Lung (tissue), 12 donors: ENCODE results near the gene DNHD1. TPM values are rescaled to one million over a fixed set of nuclear protein-coding genes. Genes with fewer than 3 reads are reported as not detected.

ENCODE experiments used
- ATAC-seq: fragments of 200-7000 bp; cut with Tn5 transposase; one replicate; pipeline ENCODE4 v1.9.1; 2020; ENCODE audit warnings: moderate number of reproducible peaks; ENCODE audit not compliant: insufficient read depth, low FRiP score
- DNase-seq, 3 donors: peaks; one replicate each; pipeline ENCODE4 v3.0.0-alpha.2; 2013 to 2017
- H3K27ac ChIP-seq, 2 donors: one replicate each; pipeline ENCODE4 v1.5.1; 2013; ENCODE audit warnings: mild to moderate bottlenecking in 2 of 2, moderate library complexity in 2 of 2, control low read depth in 1 of 2, inconsistent platforms in 1 of 2, low read depth in 1 of 2, low read length in 1 of 2
- H3K27me3 ChIP-seq, 3 donors: one replicate each; pipeline ENCODE4 v1.5.1; 2013; ENCODE audit warnings: low read length in 2 of 3; ENCODE audit not compliant: control insufficient read depth in 3 of 3, insufficient read depth in 3 of 3
- H3K36me3 ChIP-seq, 4 donors: one replicate each; pipeline ENCODE4 v1.5.1; 2013; ENCODE audit warnings: low read length in 4 of 4, mild to moderate bottlenecking in 1 of 4, moderate library complexity in 1 of 4; ENCODE audit not compliant: control insufficient read depth in 4 of 4, insufficient read depth in 4 of 4
- H3K4me1 ChIP-seq, 5 donors: one replicate each; pipeline ENCODE4 v1.5.1; 2013; ENCODE audit warnings: low read length in 5 of 5, mild to moderate bottlenecking in 2 of 5, moderate library complexity in 1 of 5; ENCODE audit not compliant: control insufficient read depth in 5 of 5, insufficient read depth in 5 of 5
- H3K4me3 ChIP-seq: one replicate; pipeline ENCODE4 v1.5.1; 2013; ENCODE audit warnings: mild to moderate bottlenecking, control low read depth, moderate library complexity
- H3K9ac ChIP-seq, 2 donors: one replicate each; pipeline ENCODE4 v1.5.1; 2013; ENCODE audit warnings: low read length in 2 of 2, control low read depth in 1 of 2; ENCODE audit not compliant: insufficient read depth in 1 of 2
- H3K9me3 ChIP-seq, 4 donors: one replicate each; pipeline ENCODE4 v1.5.1; 2013; ENCODE audit warnings: low read length in 3 of 4, mild to moderate bottlenecking in 1 of 4, moderate library complexity in 1 of 4; ENCODE audit not compliant: control insufficient read depth in 4 of 4, insufficient read depth in 3 of 4
- whole genome bisulfite sequencing, 2 donors: extraction: QIAGEN DNeasy Blood & Tissue Kit; methylation state at CpG; one replicate each; pipeline ENCODE4 v1.1.7; 2013; 5-methylcytosine and 5-hydroxymethylcytosine counted together
- polyA plus RNA-seq, 2 donors: library from polyadenylated mRNA; stranded (reverse); fragments of 200-250 nt; gene quantifications; one replicate each; pipeline ENCODE4 v1.2.1, GENCODE V29; 2013
- total RNA-seq, 2 donors: library from RNA; depleted of rRNA in 1 of 2; stranded (reverse); fragments of >200 nt in 1 of 2; gene quantifications; one replicate each; pipeline ENCODE4 v1.2.1, GENCODE V29; 2014 to 2021
- TF ChIP-seq, protein P1 (sequence below): IDR thresholded peaks from 2 replicates; pipeline ENCODE4 v1.5.1; 2012; ENCODE audit warnings: mild to moderate bottlenecking; ENCODE audit errors: control extremely low read depth, extremely low read depth
- donor health status: control.
- donor health status: control.
- donor health status: Bipolar disorder and iron deficiency.
- donor health status: healthy.
- donor health status: DM: yes; HTN: yes; CAD: no.

DNHD1 gene
- total and polyA plus RNA-seq, 4 donors = 4.5 to 15.6 (median 12.0) TPM

DNA sequence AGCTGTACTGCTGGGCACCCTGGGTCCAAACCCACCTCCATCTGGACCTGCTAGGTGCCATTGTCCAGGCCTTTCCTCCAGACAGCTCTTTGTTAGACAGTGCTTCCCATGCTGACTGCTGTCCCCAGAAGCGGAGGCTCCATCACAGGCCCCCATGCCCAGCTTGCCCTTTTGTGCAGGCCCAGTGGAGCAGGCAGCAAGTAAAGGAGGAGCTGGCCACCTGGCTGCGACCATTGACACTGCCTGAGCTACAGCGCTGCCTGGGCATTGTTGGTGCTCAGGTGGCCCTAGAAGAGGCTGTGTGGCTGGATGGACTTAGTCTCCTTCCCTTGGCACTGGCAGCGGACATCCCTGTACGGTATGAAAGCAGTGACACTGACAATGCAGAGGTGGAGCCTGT lies 1.5 kb downstream of the DNHD1 start:
- Histone ChIP-seq H3K9me3 (no peaks in the 10 kb centered on the region), H3K9ac (no peak overlapping the region), H3K4me1 (peaks cover 0 to 9% (median 0%) of the 10 kb centered on the region in 5 donors), H3K36me3 (peaks cover 2 to 17% (median 6%) of the 10 kb centered on the region in 4 donors), H3K27me3 (no peaks in the 10 kb centered on the region), H3K27ac (no peak overlapping the region), H3K4me3 (no peak overlapping the region)
- TF ChIP-seq, protein P1, sequence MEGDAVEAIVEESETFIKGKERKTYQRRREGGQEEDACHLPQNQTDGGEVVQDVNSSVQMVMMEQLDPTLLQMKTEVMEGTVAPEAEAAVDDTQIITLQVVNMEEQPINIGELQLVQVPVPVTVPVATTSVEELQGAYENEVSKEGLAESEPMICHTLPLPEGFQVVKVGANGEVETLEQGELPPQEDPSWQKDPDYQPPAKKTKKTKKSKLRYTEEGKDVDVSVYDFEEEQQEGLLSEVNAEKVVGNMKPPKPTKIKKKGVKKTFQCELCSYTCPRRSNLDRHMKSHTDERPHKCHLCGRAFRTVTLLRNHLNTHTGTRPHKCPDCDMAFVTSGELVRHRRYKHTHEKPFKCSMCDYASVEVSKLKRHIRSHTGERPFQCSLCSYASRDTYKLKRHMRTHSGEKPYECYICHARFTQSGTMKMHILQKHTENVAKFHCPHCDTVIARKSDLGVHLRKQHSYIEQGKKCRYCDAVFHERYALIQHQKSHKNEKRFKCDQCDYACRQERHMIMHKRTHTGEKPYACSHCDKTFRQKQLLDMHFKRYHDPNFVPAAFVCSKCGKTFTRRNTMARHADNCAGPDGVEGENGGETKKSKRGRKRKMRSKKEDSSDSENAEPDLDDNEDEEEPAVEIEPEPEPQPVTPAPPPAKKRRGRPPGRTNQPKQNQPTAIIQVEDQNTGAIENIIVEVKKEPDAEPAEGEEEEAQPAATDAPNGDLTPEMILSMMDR = no peak
- no peak for ATAC-seq
- DNase-seq = no peak
- WGBS, 2 donors = 96 to 99% methylated on average over 5 of the region's 5 CpGs

DNA sequence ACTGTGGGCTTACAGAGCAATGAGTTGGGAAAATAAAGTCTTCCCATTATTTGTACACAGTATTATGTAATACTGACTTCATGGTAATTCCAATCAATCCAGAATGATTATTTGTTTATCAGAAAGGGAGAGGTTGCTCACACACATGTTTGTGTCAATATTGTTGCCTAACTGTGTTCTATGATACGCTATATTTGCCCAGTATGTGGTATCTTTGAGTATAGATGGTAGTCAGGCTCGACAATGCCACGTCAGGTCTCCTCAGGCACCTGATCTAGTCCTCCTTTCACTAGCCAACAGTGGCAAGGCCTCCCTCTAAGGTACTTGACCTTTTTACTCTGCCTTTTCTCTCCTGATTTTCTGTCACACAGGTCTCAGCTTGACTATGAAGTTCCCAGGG lies 5.3 kb downstream of the DNHD1 start:
- DNase-seq (no peak), ATAC-seq (no peak)
- Histone ChIP-seq H3K27ac (no peak overlapping the region), H3K9ac (no peak overlapping the region), H3K9me3 (no peaks in the 10 kb centered on the region), H3K27me3 (no peaks in the 10 kb centered on the region), H3K4me3 (no peak overlapping the region), H3K4me1 (peaks cover 0 to 7% (median 0%) of the 10 kb centered on the region in 5 donors), H3K36me3 (peaks cover 0 to 19% (median 8%) of the 10 kb centered on the region in 4 donors)
- TF ChIP-seq, protein P1 = no peak
- 93 to 96% methylated on average over 3 of the region's 3 CpGs for WGBS, 2 donors

DNA sequence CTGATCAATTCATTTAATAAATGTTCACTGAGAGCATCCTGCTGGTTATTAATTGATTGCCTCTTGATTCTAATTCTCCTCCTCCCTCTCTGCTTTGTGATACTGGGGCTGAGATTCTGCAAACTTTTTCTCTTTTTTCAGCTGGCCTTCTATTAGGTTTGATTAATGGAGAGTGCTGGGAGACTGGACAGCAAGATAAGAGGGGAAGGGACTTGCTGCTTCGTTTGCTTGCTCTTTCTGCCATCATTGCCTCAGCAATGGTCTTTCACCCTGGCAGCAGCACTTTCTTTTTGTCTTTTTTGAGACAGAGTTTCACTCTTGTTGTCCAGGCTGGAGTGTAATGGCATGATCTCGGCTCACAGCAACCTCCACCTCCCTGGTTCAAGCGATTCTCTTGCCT lies 7.1 kb downstream of the DNHD1 start:
- Histone ChIP-seq H3K4me3 (no peak overlapping the region), H3K4me1 (no peaks in the 10 kb centered on the region), H3K9me3 (no peaks in the 10 kb centered on the region), H3K9ac (no peak overlapping the region), H3K27ac (no peak overlapping the region), H3K36me3 (peaks cover 0 to 14% (median 9%) of the 10 kb centered on the region in 4 donors), H3K27me3 (no peaks in the 10 kb centered on the region)
- DNase-seq (no peak), ATAC-seq (no peak)
- 81 to 90% methylated on average over 3 of the region's 3 CpGs for WGBS, 2 donors
- TF ChIP-seq, protein P1 = no peak
